Caco-2 (cell line): ENCODE results near the gene HOMER3. TPM values are rescaled to one million over a fixed set of nuclear protein-coding genes. Genes with fewer than 3 reads are reported as not detected.

Source experiments
- BruUV-seq: library from RNA; stranded (reverse); fragments of 400-500 nt; replicated peaks from 2 replicates; lab custom pipeline; 2021; lab: Mats Ljungman, UMichigan
- CTCF ChIA-PET: fragments of 300-600 bp; sonication (Branson Sonifier 250); formaldehyde crosslinking; loops from one replicate; lab custom pipeline; 2022; ENCODE audit warnings: antibody characterized with exemption; lab: Charles Lee
- POLR2A ChIA-PET: fragments of 300-600 bp; sonication (Branson Sonifier 250); formaldehyde crosslinking; loops from one replicate; lab custom pipeline; 2022; ENCODE audit warnings: antibody characterized with exemption; lab: Charles Lee
- DNase-seq, 2 experiments: peaks; one replicate each; pipeline versions ENCODE4 v3.0.0 to v3.0.0-alpha.2; 2020 to 2022
- H3K27me3 ChIP-seq: replicated peaks from 2 replicates; pipeline ENCODE4 v1.6.0; 2011; ENCODE audit warnings: low read length; ENCODE audit not compliant: control insufficient read depth, insufficient read depth
- H3K36me3 ChIP-seq: 2 replicates; pipeline ENCODE4 v1.5.1; 2011; ENCODE audit warnings: low read length; ENCODE audit not compliant: control insufficient read depth, insufficient read depth
- H3K4me1 ChIP-seq: fragments of 250-450 bp; sonication (Bioruptor Pico); 2 replicates; pipeline ENCODE4 v1.5.1; 2020; ENCODE audit warnings: mild to moderate bottlenecking
- H3K4me3 ChIP-seq: 2 replicates; pipeline ENCODE4 v1.5.1; 2011; ENCODE audit warnings: low read depth, mild to moderate bottlenecking, control low read depth, low read length
- H3K9me3 ChIP-seq: fragments of 250-450 bp; sonication (Bioruptor Pico); 2 replicates; pipeline ENCODE4 v1.5.1; 2020; ENCODE audit warnings: mild to moderate bottlenecking, moderate library complexity
- H3K27ac Mint-ChIP-seq: one replicate; pipeline ENCODE4 v1.8.0; 2022; ENCODE audit warnings: mixed read lengths; ENCODE audit not compliant: unreplicated experiment
- H3K27me3 Mint-ChIP-seq: one replicate; pipeline ENCODE4 v1.8.0; 2022; ENCODE audit warnings: mixed read lengths; ENCODE audit not compliant: insufficient read depth, unreplicated experiment
- H3K36me3 Mint-ChIP-seq: one replicate; pipeline ENCODE4 v1.8.0; 2022; ENCODE audit warnings: mild to moderate bottlenecking, mixed read lengths; ENCODE audit not compliant: insufficient read depth, unreplicated experiment
- H3K4me1 Mint-ChIP-seq: one replicate; pipeline ENCODE4 v1.8.0; 2022; ENCODE audit warnings: low read depth, mixed read lengths; ENCODE audit not compliant: unreplicated experiment
- H3K4me3 Mint-ChIP-seq: one replicate; pipeline ENCODE4 v1.8.0; 2022; ENCODE audit warnings: mild to moderate bottlenecking, moderate library complexity, mixed read lengths; ENCODE audit not compliant: unreplicated experiment
- H3K9me3 Mint-ChIP-seq: one replicate; pipeline ENCODE4 v1.8.0; 2022; ENCODE audit warnings: mixed read lengths; ENCODE audit not compliant: unreplicated experiment
- CTCF ChIP-seq, 2 experiments: fragments of 200-600 bp in 1 of 2; IDR thresholded peaks; 1 replicate in 1 of 2; 2 replicates in 1 of 2; pipeline versions ENCODE4 v1.5.1 to v1.8.0; 2011 to 2022; ENCODE audit warnings: antibody characterized with exemption in 1 of 2, control low read depth in 1 of 2, inconsistent platforms in 1 of 2, low read depth in 1 of 2, low read length in 1 of 2, mild to moderate bottlenecking in 1 of 2, moderate library complexity in 1 of 2; ENCODE audit not compliant: insufficient read depth in 1 of 2, severe bottlenecking in 1 of 2, unreplicated experiment in 1 of 2
- intact Hi-C: fragments of 100-400 bp; cut with micrococcal nuclease; formaldehyde crosslinking; loops from one replicate; pipeline ENCODE4 v1.10.0; 2022; ENCODE audit not compliant: unreplicated experiment
- total RNA-seq: library from RNA; stranded (reverse); gene quantifications from 2 replicates; pipeline ENCODE4 v1.2.3, GENCODE V29; 2022

Gene HOMER3
- total RNA-seq, 1 experiment from 2014 or later, result 19.0 TPM

GRCh38 chr19:18972301-18972811, 31.3 kb upstream of the HOMER3 start:
- H3K4me1 Mint-ChIP-seq, result no peaks in the 10 kb centered on the region
- intact Hi-C loops, result no loop called here
- Histone ChIP-seq H3K9me3 (no peaks in the 10 kb centered on the region), H3K36me3 (no peaks in the 10 kb centered on the region), H3K27me3 (no peaks in the 10 kb centered on the region), H3K4me1 (no peaks in the 10 kb centered on the region), H3K4me3 (no peak overlapping the region)
- no TSS peak for BruUV-seq
- no peak for TF ChIP-seq CTCF (IDR thresholded peaks at IDR 0.05; ENCODE audit: insufficient read depth in 1 of 2, low read depth in 1 of 2, low read length in 1 of 2, severe bottlenecking in 1 of 2, unreplicated experiment in 1 of 2)
- H3K27ac Mint-ChIP-seq, result no peak overlapping the region
- no peaks in the 10 kb centered on the region for H3K27me3 Mint-ChIP-seq
- no peaks in the 10 kb centered on the region for H3K9me3 Mint-ChIP-seq
- H3K4me3 Mint-ChIP-seq, result no peak overlapping the region
- ChIA-PET POLR2A (no interaction called here), CTCF (interaction anchor here (0.6 kb wide), 1 partner anchor 125 kb away, joined by 5 read pairs; no protein-coding TSS in a partner anchor)
- no peaks in the 10 kb centered on the region for H3K36me3 Mint-ChIP-seq
- no peak for DNase-seq

- H3K27ac Mint-ChIP-seq, result no peak overlapping the region
- no peaks in the 10 kb centered on the region for H3K4me1 Mint-ChIP-seq
- ChIA-PET POLR2A (no interaction called here), CTCF (no interaction called here)
- H3K4me3 Mint-ChIP-seq, result no peak overlapping the region
- DNase-seq, result no peak
- H3K4me3 ChIP-seq, result no peak overlapping the region
- no peak for TF ChIP-seq CTCF (IDR thresholded peaks at IDR 0.05; ENCODE audit: insufficient read depth in 1 of 2, low read depth in 1 of 2, low read length in 1 of 2, severe bottlenecking in 1 of 2, unreplicated experiment in 1 of 2)
- H3K9me3 ChIP-seq, result no peaks in the 10 kb centered on the region
- H3K4me1 ChIP-seq, result no peaks in the 10 kb centered on the region
- no peaks in the 10 kb centered on the region for H3K27me3 Mint-ChIP-seq
- no peaks in the 10 kb centered on the region for H3K36me3 ChIP-seq
- no peaks in the 10 kb centered on the region for H3K27me3 ChIP-seq
- no peaks in the 10 kb centered on the region for H3K9me3 Mint-ChIP-seq
- BruUV-seq, result no TSS peak
- intact Hi-C loops, result no loop called here
- H3K36me3 Mint-ChIP-seq, result no peaks in the 10 kb centered on the region
These were observed 29.1 kb upstream of the HOMER3 start for GRCh38 chr19:18969931-18970659.

GRCh38 chr19:18967358-18968146, 26.5 kb upstream of the HOMER3 start:
- intact Hi-C loops, result no loop called here
- H3K27me3 ChIP-seq, result no peaks in the 10 kb centered on the region
- no peaks in the 10 kb centered on the region for H3K9me3 ChIP-seq
- H3K4me1 ChIP-seq, result no peaks in the 10 kb centered on the region
- POLR2A ChIA-PET, result no interaction called here
- BruUV-seq, result no TSS peak
- H3K9me3 Mint-ChIP-seq, result no peaks in the 10 kb centered on the region
- TF ChIP-seq CTCF (IDR thresholded peaks at IDR 0.05; ENCODE audit: insufficient read depth in 1 of 2, low read depth in 1 of 2, low read length in 1 of 2, severe bottlenecking in 1 of 2, unreplicated experiment in 1 of 2), result no peak
- H3K4me3 ChIP-seq, result no peak overlapping the region
- H3K4me3 Mint-ChIP-seq, result no peak overlapping the region
- H3K36me3 ChIP-seq, result no peaks in the 10 kb centered on the region
- CTCF ChIA-PET, result no interaction called here
- no peaks in the 10 kb centered on the region for H3K4me1 Mint-ChIP-seq
- no peaks in the 10 kb centered on the region for H3K36me3 Mint-ChIP-seq
- H3K27ac Mint-ChIP-seq, result no peak overlapping the region
- no peak for DNase-seq
- H3K27me3 Mint-ChIP-seq, result no peaks in the 10 kb centered on the region
